ENCODE measurements around the gene CALCR. TPM values are rescaled to one million over a fixed set of nuclear protein-coding genes. Genes with fewer than 3 reads are reported as not detected.
"Not testable (repeated sequence)": the region's sequence is repeated elsewhere in the genome, so short reads cannot be mapped to it uniquely, and the experiment has no call there.

CALCR gene
- polyA plus RNA-seq (2012; ENCODE audit: missing spikeins), result not detected

- no peak for FAIRE-seq
- DNase-seq (ENCODE audit: insufficient read length), result no peak
- no peak for TF ChIP-seq TAF1 (IDR thresholded peaks at IDR 0.05; ENCODE audit: borderline replicate concordance, low read depth, low read length)
- no peak for TF ChIP-seq POLR2AphosphoS5 (IDR thresholded peaks at IDR 0.05; ENCODE audit: low read depth, low read length)
- TF ChIP-seq POLR2A (IDR thresholded peaks at IDR 0.05; ENCODE audit: low read depth, low read length), result no peak
Observed at GRCh38 chr7:93574646-93575554, at the start of gene CALCR. CALCR (minus strand) TSS chr7:93574724; CDS start chr7:93486981, 87,743 bp downstream.

DNA sequence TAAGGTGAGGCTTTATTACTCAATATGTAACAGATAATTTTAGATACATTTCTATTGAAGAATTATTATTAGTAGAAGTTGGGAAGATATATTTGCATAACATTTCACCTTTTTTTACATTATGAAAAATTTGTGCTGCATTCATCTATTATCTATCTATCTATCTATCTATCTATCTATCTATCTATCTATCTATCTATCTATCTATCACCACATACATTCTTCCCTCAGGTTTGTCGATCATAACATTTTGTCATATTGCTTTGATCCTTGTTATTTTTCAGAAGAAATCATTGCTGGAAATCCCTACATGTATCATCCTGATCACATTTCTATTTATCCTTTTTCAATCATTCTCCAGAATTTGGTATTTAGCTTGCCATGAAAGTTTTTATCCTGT lies 49.3 kb upstream of the CALCR start:
- no peak for FAIRE-seq
- TF ChIP-seq POLR2A (IDR thresholded peaks at IDR 0.05; ENCODE audit: low read depth, low read length) (no peak), POLR2AphosphoS5 (IDR thresholded peaks at IDR 0.05; ENCODE audit: low read depth, low read length) (no peak), TAF1 (IDR thresholded peaks at IDR 0.05; ENCODE audit: borderline replicate concordance, low read depth, low read length) (no peak)
- no peak for DNase-seq (ENCODE audit: insufficient read length)

- no peak for FAIRE-seq
- DNase-seq (ENCODE audit: insufficient read length), result no peak
- TF ChIP-seq TAF1 (IDR thresholded peaks at IDR 0.05; ENCODE audit: borderline replicate concordance, low read depth, low read length) (no peak), POLR2A (IDR thresholded peaks at IDR 0.05; ENCODE audit: low read depth, low read length) (no peak), POLR2AphosphoS5 (IDR thresholded peaks at IDR 0.05; ENCODE audit: low read depth, low read length) (no peak)
Observed at GRCh38 chr7:93622036-93623033, 47.8 kb upstream of the CALCR start.

DNA sequence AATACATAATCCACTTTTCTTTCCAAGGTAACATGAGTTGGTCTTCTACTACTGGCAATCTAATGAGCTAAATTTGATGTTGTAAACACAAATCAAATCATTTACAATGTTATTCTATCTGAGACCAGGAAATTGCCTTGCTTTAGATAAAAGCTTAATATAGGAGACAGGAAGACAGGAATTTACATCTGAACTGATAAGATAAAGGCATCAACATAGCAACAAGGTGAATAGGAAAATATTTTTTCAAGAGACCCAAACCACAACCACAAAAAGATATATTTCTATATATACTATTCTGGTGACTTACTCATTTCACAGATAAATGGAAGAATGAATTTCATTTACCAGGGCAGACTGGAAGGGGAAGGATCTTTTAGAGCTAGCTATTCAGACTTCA lies 46.3 kb upstream of the CALCR start:
- no peak for FAIRE-seq
- DNase-seq (ENCODE audit: insufficient read length), result no peak
- TF ChIP-seq TAF1 (IDR thresholded peaks at IDR 0.05; ENCODE audit: borderline replicate concordance, low read depth, low read length) (no peak), POLR2A (IDR thresholded peaks at IDR 0.05; ENCODE audit: low read depth, low read length) (no peak), POLR2AphosphoS5 (IDR thresholded peaks at IDR 0.05; ENCODE audit: low read depth, low read length) (no peak)

DNA sequence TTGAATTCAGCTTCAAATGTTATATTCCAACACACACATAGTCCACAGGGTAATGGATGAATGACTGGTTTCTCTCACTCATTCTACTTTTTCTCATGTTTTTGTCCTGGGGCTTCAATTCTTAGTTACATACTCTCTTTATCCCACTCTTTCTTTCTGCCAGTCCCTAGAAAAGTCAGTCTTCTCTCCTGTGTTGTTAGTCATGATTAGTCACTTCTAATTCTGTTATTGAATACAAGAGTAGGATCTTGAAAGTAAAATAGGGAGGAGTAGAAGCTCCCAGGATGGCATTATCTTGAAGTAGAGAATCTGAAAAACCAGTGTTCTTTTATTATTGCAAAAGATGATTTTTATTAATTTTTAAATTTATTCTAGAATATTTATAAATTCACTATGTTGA lies 45.5 kb upstream of the CALCR start:
- DNase-seq (ENCODE audit: insufficient read length) (no peak), FAIRE-seq (no peak)
- TF ChIP-seq POLR2AphosphoS5 (IDR thresholded peaks at IDR 0.05; ENCODE audit: low read depth, low read length) (no peak), POLR2A (IDR thresholded peaks at IDR 0.05; ENCODE audit: low read depth, low read length) (no peak), TAF1 (IDR thresholded peaks at IDR 0.05; ENCODE audit: borderline replicate concordance, low read depth, low read length) (no peak)

DNA sequence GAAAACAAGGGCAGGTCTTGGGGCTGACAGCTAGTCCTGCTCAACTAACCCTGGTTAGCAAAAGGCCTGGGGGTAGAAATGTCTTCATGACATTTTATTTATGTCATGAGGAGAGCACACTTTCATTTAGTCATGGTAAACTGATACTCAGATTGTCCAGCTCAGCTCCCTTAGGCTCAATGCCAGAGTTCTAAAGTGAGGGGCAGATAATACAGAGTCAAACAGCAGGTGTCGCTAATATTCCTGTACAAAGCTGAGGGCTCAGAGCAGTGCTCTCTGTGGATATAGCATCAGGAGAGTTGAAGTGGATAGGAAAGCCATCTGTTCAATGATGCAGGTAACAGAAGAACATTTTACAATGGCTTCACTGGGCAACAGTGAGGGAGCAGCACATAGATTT lies 26.8 kb upstream of the CALCR start:
- no peak for DNase-seq (ENCODE audit: insufficient read length)
- no peak for TF ChIP-seq TAF1 (IDR thresholded peaks at IDR 0.05; ENCODE audit: borderline replicate concordance, low read depth, low read length)
- no peak for TF ChIP-seq POLR2AphosphoS5 (IDR thresholded peaks at IDR 0.05; ENCODE audit: low read depth, low read length)
- TF ChIP-seq POLR2A (IDR thresholded peaks at IDR 0.05; ENCODE audit: low read depth, low read length), result no peak
- FAIRE-seq, result no peak

- no peak for DNase-seq (ENCODE audit: insufficient read length)
- TF ChIP-seq POLR2AphosphoS5 (IDR thresholded peaks at IDR 0.05; ENCODE audit: low read depth, low read length) (no peak), POLR2A (IDR thresholded peaks at IDR 0.05; ENCODE audit: low read depth, low read length) (no peak), TAF1 (IDR thresholded peaks at IDR 0.05; ENCODE audit: borderline replicate concordance, low read depth, low read length) (no peak)
Observed at GRCh38 chr7:93594250-93594649, 19.7 kb upstream of the CALCR start.

GRCh38 chr7:93592588-93593266 lies 18.2 kb upstream of the CALCR start:
- no peak for DNase-seq (ENCODE audit: insufficient read length)
- FAIRE-seq, result no peak
- TF ChIP-seq POLR2AphosphoS5 (IDR thresholded peaks at IDR 0.05; ENCODE audit: low read depth, low read length), result no peak
- no peak for TF ChIP-seq POLR2A (IDR thresholded peaks at IDR 0.05; ENCODE audit: low read depth, low read length)
- TF ChIP-seq TAF1 (IDR thresholded peaks at IDR 0.05; ENCODE audit: borderline replicate concordance, low read depth, low read length), result no peak

More at GRCh38 chr7:93594250-93594649, 19.7 kb upstream of the CALCR start:
- FAIRE-seq, result no peak

GRCh38 chr7:93591224-93592050 lies 16.9 kb upstream of the CALCR start:
- not testable (repeated sequence) for DNase-seq (ENCODE audit: insufficient read length); FAIRE-seq

- not testable (repeated sequence) for DNase-seq (ENCODE audit: insufficient read length); FAIRE-seq
Observed at GRCh38 chr7:93586479-93586865, 11.9 kb upstream of the CALCR start.

GRCh38 chr7:93585694-93586478 lies 11.4 kb upstream of the CALCR start:
- not testable (repeated sequence) for FAIRE-seq; DNase-seq (ENCODE audit: insufficient read length)
